ENCODE data around the gene KRT73. TPM values are rescaled to one million over a fixed set of nuclear protein-coding genes. Genes with fewer than 3 reads are reported as not detected.

The KRT73 gene
- total RNA-seq, 4 donors from 2014 or later: 0.40 to 1.2 TPM; not detected in 2

- DNase-seq: no peak
- Histone ChIP-seq H3K27me3 (no peaks in the 10 kb centered on the region), H3K9me3 (no peaks in the 10 kb centered on the region), H3K4me3 (no peak overlapping the region), H3K27ac (no peak overlapping the region), H3K4me1 (no peaks in the 10 kb centered on the region), H3K36me3 (no peaks in the 10 kb centered on the region)
- TF ChIP-seq POLR2A (IDR thresholded peaks at IDR 0.05): no peak
- TF ChIP-seq, protein P1, sequence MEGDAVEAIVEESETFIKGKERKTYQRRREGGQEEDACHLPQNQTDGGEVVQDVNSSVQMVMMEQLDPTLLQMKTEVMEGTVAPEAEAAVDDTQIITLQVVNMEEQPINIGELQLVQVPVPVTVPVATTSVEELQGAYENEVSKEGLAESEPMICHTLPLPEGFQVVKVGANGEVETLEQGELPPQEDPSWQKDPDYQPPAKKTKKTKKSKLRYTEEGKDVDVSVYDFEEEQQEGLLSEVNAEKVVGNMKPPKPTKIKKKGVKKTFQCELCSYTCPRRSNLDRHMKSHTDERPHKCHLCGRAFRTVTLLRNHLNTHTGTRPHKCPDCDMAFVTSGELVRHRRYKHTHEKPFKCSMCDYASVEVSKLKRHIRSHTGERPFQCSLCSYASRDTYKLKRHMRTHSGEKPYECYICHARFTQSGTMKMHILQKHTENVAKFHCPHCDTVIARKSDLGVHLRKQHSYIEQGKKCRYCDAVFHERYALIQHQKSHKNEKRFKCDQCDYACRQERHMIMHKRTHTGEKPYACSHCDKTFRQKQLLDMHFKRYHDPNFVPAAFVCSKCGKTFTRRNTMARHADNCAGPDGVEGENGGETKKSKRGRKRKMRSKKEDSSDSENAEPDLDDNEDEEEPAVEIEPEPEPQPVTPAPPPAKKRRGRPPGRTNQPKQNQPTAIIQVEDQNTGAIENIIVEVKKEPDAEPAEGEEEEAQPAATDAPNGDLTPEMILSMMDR (IDR thresholded peaks at IDR 0.05): no peak
Observed at GRCh38 chr12:52577316-52577715, 41.0 kb downstream of the KRT73 start.

DNA sequence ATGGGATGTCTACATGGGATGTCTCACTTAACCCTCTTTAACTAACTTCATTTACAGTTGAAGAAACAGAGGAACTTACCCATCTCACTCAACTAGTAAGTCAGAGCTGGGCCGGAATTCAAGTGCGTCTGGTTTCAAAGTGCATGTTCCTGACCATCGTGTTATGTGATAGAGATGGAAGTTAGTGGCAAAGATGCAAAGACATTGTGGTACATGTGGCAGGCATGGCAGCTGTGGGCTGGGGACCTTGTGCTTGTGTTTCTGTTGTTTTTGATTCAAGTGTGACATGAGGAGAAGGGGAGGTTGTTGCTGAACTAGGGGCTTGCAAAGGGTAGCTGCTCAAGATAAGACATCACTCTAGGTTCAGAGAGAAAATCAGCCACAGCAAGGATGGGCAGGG is 42.4 kb downstream of the KRT73 start:
- TF ChIP-seq, protein P1 (IDR thresholded peaks at IDR 0.05): no peak
- no peak for TF ChIP-seq POLR2A (IDR thresholded peaks at IDR 0.05)
- DNase-seq: no peak

GRCh38 chr12:52575256-52575655 is 43.1 kb downstream of the KRT73 start:
- no peaks in the 10 kb centered on the region for H3K36me3 ChIP-seq
- no peak overlapping the region for H3K27ac ChIP-seq
- no peaks in the 10 kb centered on the region for H3K27me3 ChIP-seq
- H3K4me3 ChIP-seq: no peak overlapping the region
- H3K9me3 ChIP-seq: no peaks in the 10 kb centered on the region
- no peak for DNase-seq
- TF ChIP-seq, protein P1 (IDR thresholded peaks at IDR 0.05): no peak
- TF ChIP-seq POLR2A (IDR thresholded peaks at IDR 0.05): no peak
- H3K4me1 ChIP-seq: no peaks in the 10 kb centered on the region

More for the DNA sequence above, 42.4 kb downstream of the KRT73 start:
- Histone ChIP-seq H3K9me3 (no peaks in the 10 kb centered on the region), H3K4me3 (no peak overlapping the region), H3K36me3 (no peaks in the 10 kb centered on the region), H3K27ac (no peak overlapping the region), H3K4me1 (no peaks in the 10 kb centered on the region), H3K27me3 (no peaks in the 10 kb centered on the region)

DNA sequence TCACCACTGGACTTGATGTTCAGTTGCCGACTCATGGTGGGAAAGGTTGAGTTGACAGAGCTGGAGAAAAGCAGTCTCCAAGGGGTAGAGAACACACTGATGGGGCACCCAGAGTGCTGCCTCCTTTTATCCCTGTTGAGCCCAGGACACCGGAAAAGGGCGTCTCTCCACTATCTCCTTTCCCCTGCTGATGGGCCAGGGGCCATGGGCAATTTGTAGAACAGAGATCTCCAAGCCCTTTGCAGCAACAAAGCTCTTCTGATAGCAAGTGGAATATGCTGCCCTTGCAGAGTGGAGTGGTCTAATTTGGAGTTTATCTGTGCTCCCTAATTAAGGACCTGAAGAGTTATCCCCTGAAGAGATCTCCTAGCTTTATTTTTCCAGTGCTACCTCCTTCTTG is 44.6 kb downstream of the KRT73 start, which contains the start of gene KRT74:
Gene KRT74 (minus strand): TSS at position 101 of the 400 bp plus-strand sequence. CDS start 66 bp downstream, at position 35.
- H3K36me3 ChIP-seq: no peaks in the 10 kb centered on the region
- no peaks in the 10 kb centered on the region for H3K27me3 ChIP-seq
- no peak within 1 kb of the TSS for H3K4me3 ChIP-seq
- H3K27ac ChIP-seq: no peak within 1 kb of the TSS
- no peaks in the 10 kb centered on the region for H3K9me3 ChIP-seq
- TF ChIP-seq POLR2A (IDR thresholded peaks at IDR 0.05): no peak
- TF ChIP-seq, protein P1 (IDR thresholded peaks at IDR 0.05): no peak
- no peaks in the 10 kb centered on the region for H3K4me1 ChIP-seq
- no peak for DNase-seq

GRCh38 chr12:52573306-52573705 is 45.1 kb downstream of the KRT73 start:
- TF ChIP-seq, protein P1 (IDR thresholded peaks at IDR 0.05): no peak
- TF ChIP-seq POLR2A (IDR thresholded peaks at IDR 0.05): no peak
- no peak overlapping the region for H3K27ac ChIP-seq
- no peaks in the 10 kb centered on the region for H3K27me3 ChIP-seq
- H3K36me3 ChIP-seq: no peaks in the 10 kb centered on the region
- DNase-seq: no peak
- H3K9me3 ChIP-seq: no peaks in the 10 kb centered on the region
- H3K4me1 ChIP-seq: no peaks in the 10 kb centered on the region
- H3K4me3 ChIP-seq: no peak overlapping the region

GRCh38 chr12:52570511-52570910 is 47.8 kb downstream of the KRT73 start:
- Histone ChIP-seq H3K27ac (no peak overlapping the region), H3K27me3 (no peaks in the 10 kb centered on the region), H3K9me3 (no peaks in the 10 kb centered on the region), H3K4me1 (no peaks in the 10 kb centered on the region), H3K36me3 (no peaks in the 10 kb centered on the region), H3K4me3 (no peak overlapping the region)
- peak in 1 of 3 donors; percentile 10 for DNase-seq
- TF ChIP-seq POLR2A (IDR thresholded peaks at IDR 0.05): no peak
- TF ChIP-seq, protein P1 (IDR thresholded peaks at IDR 0.05): no peak

All from Peyer's patch (tissue), 4 donors.